Measurements from ENCODE around the gene CRY2.
A peak's percentile ranks its signal among the peaks of the same experiment; 100 is the strongest.

DNA sequence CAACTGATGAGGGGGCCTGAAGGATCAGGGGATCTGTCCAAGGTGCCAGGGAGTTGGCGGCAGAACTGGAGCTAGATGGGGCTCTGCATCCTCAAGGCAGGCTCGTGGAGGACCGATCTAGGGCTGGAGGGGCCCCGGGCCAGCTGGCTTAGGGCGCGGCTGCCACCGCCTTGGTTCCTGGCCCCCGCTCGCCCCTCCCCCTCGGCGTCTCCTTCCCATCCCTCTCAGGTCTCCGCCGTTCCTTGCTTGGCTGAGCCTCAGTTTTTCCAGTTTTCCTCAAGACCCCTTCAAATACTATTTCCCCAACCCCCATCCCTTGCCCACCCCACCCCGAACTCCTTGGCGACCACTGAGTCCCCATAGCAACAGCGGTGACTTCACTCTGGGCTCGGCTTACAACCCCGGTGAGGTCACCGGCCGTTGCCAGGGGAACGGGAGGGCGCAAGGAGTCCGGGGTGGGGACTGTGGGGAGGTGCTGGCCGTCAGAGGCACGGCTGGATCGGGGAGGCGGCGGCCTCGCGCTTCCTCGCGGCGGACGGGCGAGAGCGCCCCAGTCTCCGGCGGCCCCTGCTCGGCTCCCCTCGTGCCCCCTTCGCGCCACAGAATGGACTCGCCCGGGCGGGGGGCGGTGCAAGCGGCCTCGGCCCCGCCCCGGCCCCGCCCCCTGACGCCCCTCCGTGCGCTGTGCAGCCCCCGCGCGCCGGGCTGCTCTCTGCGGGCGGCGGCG is 52.3 kb downstream of the CRY2 start:
- TF ChIP-seq, protein P1, sequence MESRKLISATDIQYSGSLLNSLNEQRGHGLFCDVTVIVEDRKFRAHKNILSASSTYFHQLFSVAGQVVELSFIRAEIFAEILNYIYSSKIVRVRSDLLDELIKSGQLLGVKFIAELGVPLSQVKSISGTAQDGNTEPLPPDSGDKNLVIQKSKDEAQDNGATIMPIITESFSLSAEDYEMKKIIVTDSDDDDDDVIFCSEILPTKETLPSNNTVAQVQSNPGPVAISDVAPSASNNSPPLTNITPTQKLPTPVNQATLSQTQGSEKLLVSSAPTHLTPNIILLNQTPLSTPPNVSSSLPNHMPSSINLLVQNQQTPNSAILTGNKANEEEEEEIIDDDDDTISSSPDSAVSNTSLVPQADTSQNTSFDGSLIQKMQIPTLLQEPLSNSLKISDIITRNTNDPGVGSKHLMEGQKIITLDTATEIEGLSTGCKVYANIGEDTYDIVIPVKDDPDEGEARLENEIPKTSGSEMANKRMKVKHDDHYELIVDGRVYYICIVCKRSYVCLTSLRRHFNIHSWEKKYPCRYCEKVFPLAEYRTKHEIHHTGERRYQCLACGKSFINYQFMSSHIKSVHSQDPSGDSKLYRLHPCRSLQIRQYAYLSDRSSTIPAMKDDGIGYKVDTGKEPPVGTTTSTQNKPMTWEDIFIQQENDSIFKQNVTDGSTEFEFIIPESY (IDR thresholded peaks at IDR 0.05) = no peak
- TF ChIP-seq, protein P2, sequence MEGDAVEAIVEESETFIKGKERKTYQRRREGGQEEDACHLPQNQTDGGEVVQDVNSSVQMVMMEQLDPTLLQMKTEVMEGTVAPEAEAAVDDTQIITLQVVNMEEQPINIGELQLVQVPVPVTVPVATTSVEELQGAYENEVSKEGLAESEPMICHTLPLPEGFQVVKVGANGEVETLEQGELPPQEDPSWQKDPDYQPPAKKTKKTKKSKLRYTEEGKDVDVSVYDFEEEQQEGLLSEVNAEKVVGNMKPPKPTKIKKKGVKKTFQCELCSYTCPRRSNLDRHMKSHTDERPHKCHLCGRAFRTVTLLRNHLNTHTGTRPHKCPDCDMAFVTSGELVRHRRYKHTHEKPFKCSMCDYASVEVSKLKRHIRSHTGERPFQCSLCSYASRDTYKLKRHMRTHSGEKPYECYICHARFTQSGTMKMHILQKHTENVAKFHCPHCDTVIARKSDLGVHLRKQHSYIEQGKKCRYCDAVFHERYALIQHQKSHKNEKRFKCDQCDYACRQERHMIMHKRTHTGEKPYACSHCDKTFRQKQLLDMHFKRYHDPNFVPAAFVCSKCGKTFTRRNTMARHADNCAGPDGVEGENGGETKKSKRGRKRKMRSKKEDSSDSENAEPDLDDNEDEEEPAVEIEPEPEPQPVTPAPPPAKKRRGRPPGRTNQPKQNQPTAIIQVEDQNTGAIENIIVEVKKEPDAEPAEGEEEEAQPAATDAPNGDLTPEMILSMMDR (IDR thresholded peaks at IDR 0.05; ENCODE audit: low read depth, low read length, missing input control) = no peak
- TF ChIP-seq RAD21 (IDR thresholded peaks at IDR 0.05) (no peak), YY1 (IDR thresholded peaks at IDR 0.05) (no peak), TAF1 (conservative IDR thresholded peaks at IDR 0.05) (no peak), JUND (IDR thresholded peaks at IDR 0.05) (peak in 1 of 2 donors; percentile 43)

All from liver (tissue), 3 donors.